ENCODE results near the gene TMEM179.

The TMEM179 gene

GRCh38 chr14:104596451-104596918, 8.1 kb downstream of the TMEM179 start:
- Histone ChIP-seq H3K4me3 (ENCODE audit: low read depth in 1 of 2, low read length in 2 of 2) (no peak overlapping the region), H3K27me3 (ENCODE audit: low read depth, low read length) (no peaks in the 10 kb centered on the region), H3K36me3 (ENCODE audit: control insufficient read depth in 1 of 2, insufficient read depth in 2 of 2, low read length in 2 of 2) (no peaks in the 10 kb centered on the region), H3K9me3 (ENCODE audit: control insufficient read depth in 1 of 2, low read length in 2 of 2) (no peaks in the 10 kb centered on the region), H3K27ac (ENCODE audit: low read length) (no peak overlapping the region), H3K4me1 (ENCODE audit: control insufficient read depth in 1 of 2, insufficient read depth in 2 of 2, low read length in 2 of 2) (no peaks in the 10 kb centered on the region)

- Histone ChIP-seq H3K4me3 (ENCODE audit: low read depth in 1 of 2, low read length in 2 of 2) (no peak overlapping the region), H3K4me1 (ENCODE audit: control insufficient read depth in 1 of 2, insufficient read depth in 2 of 2, low read length in 2 of 2) (no peaks in the 10 kb centered on the region), H3K27ac (ENCODE audit: low read length) (no peak overlapping the region), H3K36me3 (ENCODE audit: control insufficient read depth in 1 of 2, insufficient read depth in 2 of 2, low read length in 2 of 2) (no peaks in the 10 kb centered on the region), H3K9me3 (ENCODE audit: control insufficient read depth in 1 of 2, low read length in 2 of 2) (no peaks in the 10 kb centered on the region), H3K27me3 (ENCODE audit: low read depth, low read length) (no peaks in the 10 kb centered on the region)
These were observed 8.6 kb downstream of the TMEM179 start for GRCh38 chr14:104595911-104596450.

- H3K27me3 ChIP-seq (ENCODE audit: low read depth, low read length), result no peaks in the 10 kb centered on the region
- H3K4me3 ChIP-seq (ENCODE audit: low read depth in 1 of 2, low read length in 2 of 2), result no peak overlapping the region
- H3K27ac ChIP-seq (ENCODE audit: low read length), result no peak overlapping the region
- no peaks in the 10 kb centered on the region for H3K4me1 ChIP-seq (ENCODE audit: control insufficient read depth in 1 of 2, insufficient read depth in 2 of 2, low read length in 2 of 2)
- H3K36me3 ChIP-seq (ENCODE audit: control insufficient read depth in 1 of 2, insufficient read depth in 2 of 2, low read length in 2 of 2), result no peaks in the 10 kb centered on the region
- no peaks in the 10 kb centered on the region for H3K9me3 ChIP-seq (ENCODE audit: control insufficient read depth in 1 of 2, low read length in 2 of 2)
These were observed 9.4 kb downstream of the TMEM179 start for GRCh38 chr14:104595116-104595675.

- no peaks in the 10 kb centered on the region for H3K36me3 ChIP-seq (ENCODE audit: control insufficient read depth in 1 of 2, insufficient read depth in 2 of 2, low read length in 2 of 2)
- no peaks in the 10 kb centered on the region for H3K9me3 ChIP-seq (ENCODE audit: control insufficient read depth in 1 of 2, low read length in 2 of 2)
- H3K4me1 ChIP-seq (ENCODE audit: control insufficient read depth in 1 of 2, insufficient read depth in 2 of 2, low read length in 2 of 2), result no peaks in the 10 kb centered on the region
- H3K27ac ChIP-seq (ENCODE audit: low read length), result no peak overlapping the region
- H3K4me3 ChIP-seq (ENCODE audit: low read depth in 1 of 2, low read length in 2 of 2), result no peak overlapping the region
- H3K27me3 ChIP-seq (ENCODE audit: low read depth, low read length), result no peaks in the 10 kb centered on the region
These were observed 10.1 kb downstream of the TMEM179 start for GRCh38 chr14:104594310-104595046.

- no peak overlapping the region for H3K27ac ChIP-seq (ENCODE audit: low read length)
- H3K36me3 ChIP-seq (ENCODE audit: control insufficient read depth in 1 of 2, insufficient read depth in 2 of 2, low read length in 2 of 2), result no peaks in the 10 kb centered on the region
- no peaks in the 10 kb centered on the region for H3K4me1 ChIP-seq (ENCODE audit: control insufficient read depth in 1 of 2, insufficient read depth in 2 of 2, low read length in 2 of 2)
- H3K9me3 ChIP-seq (ENCODE audit: control insufficient read depth in 1 of 2, low read length in 2 of 2), result no peaks in the 10 kb centered on the region
- H3K27me3 ChIP-seq (ENCODE audit: low read depth, low read length), result no peaks in the 10 kb centered on the region
- H3K4me3 ChIP-seq (ENCODE audit: low read depth in 1 of 2, low read length in 2 of 2), result no peak overlapping the region
These were observed 10.8 kb downstream of the TMEM179 start for GRCh38 chr14:104593710-104594136.

- H3K4me1 ChIP-seq (ENCODE audit: control insufficient read depth in 1 of 2, insufficient read depth in 2 of 2, low read length in 2 of 2), result no peaks in the 10 kb centered on the region
- no peak overlapping the region for H3K27ac ChIP-seq (ENCODE audit: low read length)
- no peaks in the 10 kb centered on the region for H3K27me3 ChIP-seq (ENCODE audit: low read depth, low read length)
- H3K9me3 ChIP-seq (ENCODE audit: control insufficient read depth in 1 of 2, low read length in 2 of 2), result no peaks in the 10 kb centered on the region
- no peaks in the 10 kb centered on the region for H3K36me3 ChIP-seq (ENCODE audit: control insufficient read depth in 1 of 2, insufficient read depth in 2 of 2, low read length in 2 of 2)
- no peak overlapping the region for H3K4me3 ChIP-seq (ENCODE audit: low read depth in 1 of 2, low read length in 2 of 2)
These were observed 11.3 kb downstream of the TMEM179 start for GRCh38 chr14:104593241-104593701.

- H3K9me3 ChIP-seq (ENCODE audit: control insufficient read depth in 1 of 2, low read length in 2 of 2), result no peaks in the 10 kb centered on the region
- H3K4me3 ChIP-seq (ENCODE audit: low read depth in 1 of 2, low read length in 2 of 2), result no peak overlapping the region
- no peaks in the 10 kb centered on the region for H3K36me3 ChIP-seq (ENCODE audit: control insufficient read depth in 1 of 2, insufficient read depth in 2 of 2, low read length in 2 of 2)
- H3K27ac ChIP-seq (ENCODE audit: low read length), result no peak overlapping the region
- no peaks in the 10 kb centered on the region for H3K4me1 ChIP-seq (ENCODE audit: control insufficient read depth in 1 of 2, insufficient read depth in 2 of 2, low read length in 2 of 2)
- no peaks in the 10 kb centered on the region for H3K27me3 ChIP-seq (ENCODE audit: low read depth, low read length)
These were observed 11.8 kb downstream of the TMEM179 start for GRCh38 chr14:104592785-104593184.

- no peaks in the 10 kb centered on the region for H3K9me3 ChIP-seq (ENCODE audit: control insufficient read depth in 1 of 2, low read length in 2 of 2)
- no peaks in the 10 kb centered on the region for H3K4me1 ChIP-seq (ENCODE audit: control insufficient read depth in 1 of 2, insufficient read depth in 2 of 2, low read length in 2 of 2)
- no peaks in the 10 kb centered on the region for H3K36me3 ChIP-seq (ENCODE audit: control insufficient read depth in 1 of 2, insufficient read depth in 2 of 2, low read length in 2 of 2)
- H3K4me3 ChIP-seq (ENCODE audit: low read depth in 1 of 2, low read length in 2 of 2), result no peak overlapping the region
- H3K27ac ChIP-seq (ENCODE audit: low read length), result no peak overlapping the region
- no peaks in the 10 kb centered on the region for H3K27me3 ChIP-seq (ENCODE audit: low read depth, low read length)
These were observed 12.3 kb downstream of the TMEM179 start for GRCh38 chr14:104592292-104592672.

- no peaks in the 10 kb centered on the region for H3K4me1 ChIP-seq (ENCODE audit: control insufficient read depth in 1 of 2, insufficient read depth in 2 of 2, low read length in 2 of 2)
- H3K27ac ChIP-seq (ENCODE audit: low read length), result no peak overlapping the region
- no peak overlapping the region for H3K4me3 ChIP-seq (ENCODE audit: low read depth in 1 of 2, low read length in 2 of 2)
- no peaks in the 10 kb centered on the region for H3K36me3 ChIP-seq (ENCODE audit: control insufficient read depth in 1 of 2, insufficient read depth in 2 of 2, low read length in 2 of 2)
- no peaks in the 10 kb centered on the region for H3K9me3 ChIP-seq (ENCODE audit: control insufficient read depth in 1 of 2, low read length in 2 of 2)
- H3K27me3 ChIP-seq (ENCODE audit: low read depth, low read length), result no peaks in the 10 kb centered on the region
These were observed 12.9 kb downstream of the TMEM179 start for GRCh38 chr14:104591506-104592291.

- H3K36me3 ChIP-seq (ENCODE audit: control insufficient read depth in 1 of 2, insufficient read depth in 2 of 2, low read length in 2 of 2), result no peaks in the 10 kb centered on the region
- H3K4me1 ChIP-seq (ENCODE audit: control insufficient read depth in 1 of 2, insufficient read depth in 2 of 2, low read length in 2 of 2), result no peaks in the 10 kb centered on the region
- no peak overlapping the region for H3K27ac ChIP-seq (ENCODE audit: low read length)
These were observed 13.5 kb downstream of the TMEM179 start for GRCh38 chr14:104591031-104591430.

GRCh38 chr14:104590240-104590965, 14.2 kb downstream of the TMEM179 start:
- H3K4me3 ChIP-seq (ENCODE audit: low read depth in 1 of 2, low read length in 2 of 2), result no peak overlapping the region

More at GRCh38 chr14:104591031-104591430, 13.5 kb downstream of the TMEM179 start:
- H3K9me3 ChIP-seq (ENCODE audit: control insufficient read depth in 1 of 2, low read length in 2 of 2), result no peaks in the 10 kb centered on the region
- H3K27me3 ChIP-seq (ENCODE audit: low read depth, low read length), result no peaks in the 10 kb centered on the region
- H3K4me3 ChIP-seq (ENCODE audit: low read depth in 1 of 2, low read length in 2 of 2), result no peak overlapping the region

More at GRCh38 chr14:104590240-104590965, 14.2 kb downstream of the TMEM179 start:
- Histone ChIP-seq H3K4me1 (ENCODE audit: control insufficient read depth in 1 of 2, insufficient read depth in 2 of 2, low read length in 2 of 2) (no peaks in the 10 kb centered on the region), H3K9me3 (ENCODE audit: control insufficient read depth in 1 of 2, low read length in 2 of 2) (no peaks in the 10 kb centered on the region), H3K36me3 (ENCODE audit: control insufficient read depth in 1 of 2, insufficient read depth in 2 of 2, low read length in 2 of 2) (no peaks in the 10 kb centered on the region), H3K27me3 (ENCODE audit: low read depth, low read length) (no peaks in the 10 kb centered on the region), H3K27ac (ENCODE audit: low read length) (no peak overlapping the region)

Measured in muscle layer of duodenum (tissue), 2 donors.